ENCODE data around the gene PDE4D. TPM values are rescaled to one million over a fixed set of nuclear protein-coding genes. Genes with fewer than 3 reads are reported as not detected.

Gene PDE4D
- total RNA-seq, 1 experiment from 2014 or later, result 5.3 TPM

DNA sequence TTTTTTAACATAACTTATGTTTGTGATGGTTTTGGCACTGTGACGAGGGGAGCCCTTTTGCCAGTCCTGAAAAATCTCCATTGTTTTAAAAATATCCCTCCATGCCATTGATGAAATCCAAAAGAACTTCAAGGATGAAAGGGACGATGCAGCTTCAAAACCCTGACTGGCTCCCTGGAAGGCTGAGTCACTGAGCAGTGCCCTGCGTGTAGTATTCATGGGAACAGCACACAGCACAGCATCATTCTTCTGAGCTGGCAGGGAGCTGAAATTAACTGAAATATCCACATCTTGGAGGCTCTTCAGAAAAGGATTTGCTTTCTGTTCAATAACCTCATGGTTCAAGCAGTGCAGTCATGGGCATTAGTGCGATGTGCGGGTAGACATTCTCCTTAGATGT, 29.7 kb downstream of the PDE4D start:
- no peak for DNase-seq
- no peaks in the 10 kb centered on the region for H3K27me3 ChIP-seq (ENCODE audit: control insufficient read depth, insufficient read depth, low read length)
- no peak overlapping the region for H3K4me3 ChIP-seq (ENCODE audit: insufficient read depth, low read depth, low read length)
- no peaks in the 10 kb centered on the region for H3K36me3 ChIP-seq (replicated peaks; ENCODE audit: control insufficient read depth, insufficient read depth, low read length)

DNA sequence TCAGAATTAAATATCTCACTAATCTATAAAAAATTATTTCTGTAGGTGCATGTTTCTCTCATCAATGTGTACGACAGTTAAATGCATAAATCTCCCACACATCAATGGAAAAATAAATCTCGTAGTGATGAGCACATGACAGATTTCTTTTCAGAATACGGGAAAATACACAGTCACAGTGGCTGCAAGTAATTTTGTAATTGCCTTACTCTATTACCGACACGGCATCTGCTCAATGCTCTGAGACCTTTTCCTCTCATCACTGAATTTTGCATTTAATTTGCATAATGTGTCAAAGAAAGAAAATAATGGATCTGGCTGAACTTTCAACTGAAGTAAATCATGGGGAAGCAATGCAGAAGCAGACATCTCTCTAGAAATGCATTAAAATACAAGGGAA, 37.2 kb downstream of the PDE4D start:
- no peaks in the 10 kb centered on the region for H3K36me3 ChIP-seq (replicated peaks; ENCODE audit: control insufficient read depth, insufficient read depth, low read length)
- H3K27me3 ChIP-seq (ENCODE audit: control insufficient read depth, insufficient read depth, low read length), result no peaks in the 10 kb centered on the region
- DNase-seq, result no peak
- H3K4me3 ChIP-seq (ENCODE audit: insufficient read depth, low read depth, low read length), result no peak overlapping the region

DNA sequence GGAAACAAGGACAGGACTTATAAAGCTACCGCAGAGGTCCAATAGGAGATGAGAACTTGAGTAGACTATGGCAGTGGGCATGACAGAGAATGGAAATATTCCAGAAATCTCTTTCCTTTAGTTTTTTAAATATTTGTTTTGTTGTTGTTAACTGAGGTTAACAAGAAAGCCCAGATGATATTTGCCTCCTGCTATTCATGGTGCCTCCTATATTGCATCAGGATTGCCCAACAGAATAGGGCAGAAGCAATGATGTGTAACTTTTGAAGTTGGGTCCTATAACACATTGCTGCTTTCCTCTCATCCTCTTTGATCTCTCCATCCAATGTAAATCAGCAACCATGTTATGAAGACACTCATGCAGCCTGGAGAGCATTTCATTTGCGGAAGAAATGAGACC, 42.8 kb downstream of the PDE4D start:
- H3K27me3 ChIP-seq (ENCODE audit: control insufficient read depth, insufficient read depth, low read length), result no peaks in the 10 kb centered on the region
- H3K4me3 ChIP-seq (ENCODE audit: insufficient read depth, low read depth, low read length), result no peak overlapping the region
- no peaks in the 10 kb centered on the region for H3K36me3 ChIP-seq (replicated peaks; ENCODE audit: control insufficient read depth, insufficient read depth, low read length)
- no peak for DNase-seq

DNA sequence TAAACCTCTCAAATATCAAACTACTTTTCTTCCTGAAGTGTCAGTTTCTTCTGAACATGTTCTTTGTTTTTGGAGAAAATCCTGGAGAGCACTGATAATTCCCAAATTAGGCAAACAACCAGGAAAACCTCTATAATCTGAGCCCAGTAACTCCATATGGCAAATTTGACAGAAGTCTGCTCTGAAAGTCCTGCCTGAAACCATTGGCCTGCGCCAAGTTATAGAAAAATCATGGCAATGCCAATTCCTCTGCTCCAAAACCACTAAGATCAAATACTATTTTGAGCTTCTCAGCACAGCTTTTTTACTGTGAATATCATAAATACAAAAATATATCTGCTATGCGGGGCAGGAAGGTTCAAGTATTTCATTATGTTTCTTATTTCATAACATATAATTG, 45.9 kb downstream of the PDE4D start:
- Histone ChIP-seq H3K4me3 (ENCODE audit: insufficient read depth, low read depth, low read length) (no peak overlapping the region), H3K36me3 (replicated peaks; ENCODE audit: control insufficient read depth, insufficient read depth, low read length) (no peaks in the 10 kb centered on the region), H3K27me3 (ENCODE audit: control insufficient read depth, insufficient read depth, low read length) (no peaks in the 10 kb centered on the region)
- no peak for DNase-seq

DNA sequence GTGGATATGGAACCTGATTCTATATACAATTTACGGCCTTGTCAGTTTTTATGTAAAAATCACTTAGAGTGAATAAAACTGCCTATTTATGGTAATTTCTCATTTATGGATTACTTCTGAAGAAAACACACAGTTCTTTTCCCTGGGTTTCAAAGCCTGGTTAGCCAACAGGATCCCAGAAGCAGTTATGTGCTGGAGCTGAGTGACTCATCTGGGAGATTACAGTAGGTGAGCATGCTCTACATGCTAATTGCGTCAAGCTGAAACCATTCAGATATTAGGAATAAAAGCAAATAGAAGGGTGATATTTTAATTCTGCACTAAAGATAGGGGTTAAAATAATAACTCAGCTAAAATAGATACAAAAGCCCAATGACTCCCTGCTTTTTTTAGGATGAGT, 47.8 kb downstream of the PDE4D start:
- Histone ChIP-seq H3K36me3 (replicated peaks; ENCODE audit: control insufficient read depth, insufficient read depth, low read length) (no peaks in the 10 kb centered on the region), H3K4me3 (ENCODE audit: insufficient read depth, low read depth, low read length) (no peak overlapping the region), H3K27me3 (ENCODE audit: control insufficient read depth, insufficient read depth, low read length) (no peaks in the 10 kb centered on the region)
- no peak for DNase-seq

DNA sequence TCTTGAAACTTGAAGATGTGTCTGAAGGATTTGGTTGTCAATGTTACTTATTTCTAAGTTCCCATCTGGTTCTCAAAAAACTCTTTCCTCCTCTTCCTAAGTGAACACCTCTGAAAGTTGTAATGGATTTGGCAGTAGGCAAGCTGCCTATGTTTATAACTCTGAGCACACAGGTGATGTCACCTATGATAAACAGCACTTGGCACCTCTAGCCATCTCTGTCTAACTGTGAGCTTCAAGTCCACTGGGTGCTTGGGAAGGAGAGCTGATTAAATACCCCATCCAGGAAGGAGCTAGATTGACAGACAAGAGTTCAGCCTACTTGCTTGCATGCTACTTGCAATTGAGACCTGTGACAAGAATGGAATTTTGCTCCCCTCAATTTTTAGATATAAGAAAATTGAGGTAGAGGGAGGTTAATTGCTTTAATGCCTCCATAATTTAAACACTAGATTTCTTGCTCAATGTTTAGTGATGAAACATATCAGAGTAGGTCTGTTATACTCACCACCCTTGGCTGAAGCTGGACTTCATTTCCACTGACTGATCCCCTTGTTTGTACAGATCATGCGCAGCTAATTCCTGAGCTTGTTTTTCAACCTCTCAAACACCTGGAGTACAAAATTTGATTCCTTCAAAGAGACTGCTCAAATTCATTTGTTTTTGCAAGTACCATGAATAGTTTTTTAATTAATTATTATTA, 49.9 kb downstream of the PDE4D start:
- no peaks in the 10 kb centered on the region for H3K36me3 ChIP-seq (replicated peaks; ENCODE audit: control insufficient read depth, insufficient read depth, low read length)
- no peak for DNase-seq
- no peak overlapping the region for H3K4me3 ChIP-seq (ENCODE audit: insufficient read depth, low read depth, low read length)
- H3K27me3 ChIP-seq (ENCODE audit: control insufficient read depth, insufficient read depth, low read length), result no peaks in the 10 kb centered on the region

DNA sequence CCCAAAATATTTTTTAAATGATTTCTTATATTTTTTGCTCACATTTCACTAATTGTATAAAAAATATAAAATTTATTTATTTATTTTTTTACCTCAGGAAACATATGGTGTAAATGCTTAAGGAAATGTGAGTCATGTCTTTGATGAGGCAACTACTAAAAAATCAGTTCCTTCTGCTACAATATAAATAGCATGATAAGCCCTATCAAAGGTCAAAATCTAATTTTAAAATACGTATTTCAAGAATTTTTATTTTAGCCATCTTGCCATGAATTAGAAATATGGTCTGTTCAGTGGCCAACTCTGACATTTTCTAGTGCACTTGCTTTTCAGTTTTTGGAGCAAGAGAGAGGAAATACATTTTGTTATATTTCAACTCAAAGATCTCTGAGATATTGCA, 50.5 kb downstream of the PDE4D start:
- no peak for DNase-seq
- no peak overlapping the region for H3K4me3 ChIP-seq (ENCODE audit: insufficient read depth, low read depth, low read length)
- no peaks in the 10 kb centered on the region for H3K36me3 ChIP-seq (replicated peaks; ENCODE audit: control insufficient read depth, insufficient read depth, low read length)
- H3K27me3 ChIP-seq (ENCODE audit: control insufficient read depth, insufficient read depth, low read length), result no peaks in the 10 kb centered on the region

DNA sequence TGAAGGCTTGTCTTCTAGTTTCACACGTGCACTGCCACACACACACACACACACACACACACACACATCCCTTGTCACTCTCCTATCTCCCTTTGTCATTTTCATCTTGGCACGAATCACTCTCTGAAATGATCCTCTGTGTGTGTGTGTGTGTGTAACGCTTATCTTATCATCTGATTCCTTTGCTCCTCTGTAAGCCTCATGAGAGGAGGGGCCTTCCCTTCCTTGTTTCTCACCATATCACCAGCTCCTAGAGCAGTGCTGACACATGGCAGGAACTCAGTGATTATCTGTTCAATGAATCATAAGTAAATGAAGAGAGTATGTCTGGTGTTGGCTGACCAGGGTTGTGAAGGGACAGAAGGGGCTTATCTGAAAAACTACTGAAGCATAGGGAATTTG, 53.3 kb downstream of the PDE4D start:
- H3K4me3 ChIP-seq (ENCODE audit: insufficient read depth, low read depth, low read length), result no peak overlapping the region
- H3K36me3 ChIP-seq (replicated peaks; ENCODE audit: control insufficient read depth, insufficient read depth, low read length), result no peaks in the 10 kb centered on the region
- no peaks in the 10 kb centered on the region for H3K27me3 ChIP-seq (ENCODE audit: control insufficient read depth, insufficient read depth, low read length)
- no peak for DNase-seq

DNA sequence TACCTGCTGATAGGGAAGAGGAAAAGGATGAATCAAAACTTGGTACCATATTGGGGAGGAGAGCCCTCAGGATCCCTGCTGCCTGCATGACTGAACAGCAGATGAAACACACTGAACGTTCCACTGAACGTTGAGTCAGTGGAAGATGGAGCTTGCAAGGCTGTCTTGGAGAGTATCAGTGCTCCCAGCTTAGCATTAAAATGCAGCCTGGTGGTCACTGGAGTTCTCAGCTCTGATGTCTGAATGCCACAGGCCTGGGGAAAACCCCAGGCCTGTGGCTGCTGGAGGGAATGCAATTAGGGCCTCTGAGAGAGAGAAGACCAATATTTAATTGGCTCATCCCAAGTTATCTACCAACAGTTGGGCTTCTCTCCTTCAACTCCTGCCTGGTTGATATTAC, 54.5 kb downstream of the PDE4D start:
- Histone ChIP-seq H3K27me3 (ENCODE audit: control insufficient read depth, insufficient read depth, low read length) (no peaks in the 10 kb centered on the region), H3K36me3 (replicated peaks; ENCODE audit: control insufficient read depth, insufficient read depth, low read length) (no peaks in the 10 kb centered on the region), H3K4me3 (ENCODE audit: insufficient read depth, low read depth, low read length) (no peak overlapping the region)
- no peak for DNase-seq

DNA sequence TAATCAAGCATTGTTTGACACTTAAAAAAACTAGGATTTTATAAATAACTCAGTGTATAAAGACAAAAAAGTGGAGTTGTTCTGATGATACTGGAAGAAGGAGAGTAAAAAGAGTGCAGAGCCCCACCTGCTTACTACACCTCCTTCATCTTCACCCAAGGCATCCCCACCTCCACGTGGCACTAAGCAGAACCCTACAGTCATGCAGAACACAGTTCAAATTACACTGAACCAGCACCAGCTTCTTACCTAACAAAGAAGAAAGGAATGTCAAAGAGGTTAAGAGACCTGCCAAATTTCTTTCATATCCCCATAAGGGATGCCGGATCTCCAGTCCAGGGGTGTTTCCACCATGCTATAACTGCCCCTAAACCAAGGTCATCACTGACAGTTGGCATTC, 55.5 kb downstream of the PDE4D start:
- no peak for DNase-seq
- H3K4me3 ChIP-seq (ENCODE audit: insufficient read depth, low read depth, low read length), result no peak overlapping the region
- H3K36me3 ChIP-seq (replicated peaks; ENCODE audit: control insufficient read depth, insufficient read depth, low read length), result no peaks in the 10 kb centered on the region
- no peaks in the 10 kb centered on the region for H3K27me3 ChIP-seq (ENCODE audit: control insufficient read depth, insufficient read depth, low read length)

DNA sequence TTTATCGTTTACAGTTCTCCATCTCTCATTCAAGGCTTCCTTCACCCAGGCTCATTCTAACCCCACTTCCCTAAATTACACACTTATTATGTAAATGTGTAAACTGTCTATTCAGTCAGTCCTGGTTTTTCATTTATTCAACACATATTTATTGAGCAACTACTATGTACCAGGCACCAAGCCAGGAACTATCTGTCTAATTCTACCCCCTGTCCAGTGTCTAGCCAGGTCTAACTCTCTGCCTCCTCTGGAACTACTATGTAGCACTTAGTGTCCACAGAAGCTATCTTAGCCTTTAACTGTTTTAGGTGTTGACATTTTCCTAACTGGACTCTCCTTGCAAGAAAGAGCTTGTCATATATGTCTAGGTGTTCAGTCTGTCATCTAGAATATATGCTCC, 56.5 kb downstream of the PDE4D start:
- Histone ChIP-seq H3K4me3 (ENCODE audit: insufficient read depth, low read depth, low read length) (no peak overlapping the region), H3K36me3 (replicated peaks; ENCODE audit: control insufficient read depth, insufficient read depth, low read length) (no peaks in the 10 kb centered on the region), H3K27me3 (ENCODE audit: control insufficient read depth, insufficient read depth, low read length) (no peaks in the 10 kb centered on the region)
- no peak for DNase-seq

DNA sequence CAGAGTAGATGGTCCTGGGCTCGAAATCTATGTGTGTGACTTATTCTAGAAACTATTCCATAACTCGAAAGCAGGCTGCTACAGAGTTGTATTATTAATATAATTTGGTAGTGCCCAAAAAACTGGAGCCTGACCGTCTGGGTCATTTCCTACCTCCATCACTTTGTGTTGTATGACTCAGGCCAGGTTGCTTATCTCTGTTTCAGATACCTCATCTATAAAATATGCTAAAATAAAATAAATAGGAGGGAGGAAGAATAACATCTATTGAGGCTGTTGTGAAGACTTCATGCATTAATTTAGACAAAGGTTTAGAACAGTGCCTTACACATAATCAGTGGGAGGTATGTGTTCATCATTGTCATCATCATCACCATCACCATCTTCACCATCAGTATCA, 57.7 kb downstream of the PDE4D start:
- Histone ChIP-seq H3K36me3 (replicated peaks; ENCODE audit: control insufficient read depth, insufficient read depth, low read length) (no peaks in the 10 kb centered on the region), H3K4me3 (ENCODE audit: insufficient read depth, low read depth, low read length) (no peak overlapping the region), H3K27me3 (ENCODE audit: control insufficient read depth, insufficient read depth, low read length) (no peaks in the 10 kb centered on the region)
- DNase-seq, result no peak

DNA sequence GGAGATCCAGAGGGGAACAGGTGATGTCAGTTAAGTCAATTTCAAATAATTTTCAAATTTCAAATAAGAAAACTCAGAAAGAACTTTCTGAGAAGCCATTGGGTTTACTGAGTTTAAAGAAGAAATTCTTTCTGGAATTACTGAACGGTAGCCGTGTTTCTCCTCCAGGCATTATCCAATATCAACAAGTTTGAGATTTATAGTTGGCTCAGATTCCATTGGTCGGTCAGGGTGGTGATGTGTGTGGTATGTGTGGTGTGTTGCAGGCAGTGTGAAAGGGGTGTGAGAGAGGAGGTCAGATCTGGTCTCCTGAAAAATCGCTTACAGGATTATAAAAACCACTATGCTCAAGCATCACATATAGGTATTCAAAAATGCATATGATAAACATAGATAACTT, 60.1 kb downstream of the PDE4D start:
- DNase-seq, result no peak
- Histone ChIP-seq H3K36me3 (replicated peaks; ENCODE audit: control insufficient read depth, insufficient read depth, low read length) (no peaks in the 10 kb centered on the region), H3K4me3 (ENCODE audit: insufficient read depth, low read depth, low read length) (no peak overlapping the region), H3K27me3 (ENCODE audit: control insufficient read depth, insufficient read depth, low read length) (no peaks in the 10 kb centered on the region)

DNA sequence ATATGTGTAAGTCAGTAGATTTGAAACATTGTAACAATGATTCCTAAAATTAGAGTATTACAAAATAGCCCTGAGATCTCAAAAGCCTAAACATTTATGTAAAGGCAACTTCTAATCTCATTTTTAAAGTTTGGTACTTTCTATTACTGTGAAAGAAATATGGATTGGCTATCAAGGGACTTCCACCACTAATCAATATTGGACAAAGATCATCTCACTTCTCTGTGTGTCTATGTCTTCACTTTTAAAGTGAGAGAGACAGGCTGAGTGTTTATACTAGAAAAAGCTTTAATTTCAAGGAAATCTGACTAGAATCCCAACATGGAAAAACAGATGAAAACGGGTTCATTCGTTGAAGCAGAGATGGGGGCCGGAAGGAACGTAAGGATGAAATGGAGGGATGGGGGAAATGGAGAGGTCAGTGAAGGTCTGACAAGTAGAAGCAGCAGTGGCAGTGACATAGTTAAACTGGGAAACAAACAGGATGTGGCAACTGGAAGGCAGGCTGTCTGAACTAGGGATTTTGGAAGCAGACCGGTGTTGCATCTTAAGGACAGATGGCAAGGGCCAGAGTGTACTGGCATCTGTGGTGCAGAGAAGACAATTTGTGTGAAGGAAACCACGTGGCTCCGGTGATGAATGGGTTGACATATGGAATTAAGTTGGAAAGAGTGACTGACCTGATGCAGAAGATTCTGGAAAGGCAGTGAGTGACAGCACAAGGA, 60.8 kb downstream of the PDE4D start:
- no peaks in the 10 kb centered on the region for H3K27me3 ChIP-seq (ENCODE audit: control insufficient read depth, insufficient read depth, low read length)

DNA sequence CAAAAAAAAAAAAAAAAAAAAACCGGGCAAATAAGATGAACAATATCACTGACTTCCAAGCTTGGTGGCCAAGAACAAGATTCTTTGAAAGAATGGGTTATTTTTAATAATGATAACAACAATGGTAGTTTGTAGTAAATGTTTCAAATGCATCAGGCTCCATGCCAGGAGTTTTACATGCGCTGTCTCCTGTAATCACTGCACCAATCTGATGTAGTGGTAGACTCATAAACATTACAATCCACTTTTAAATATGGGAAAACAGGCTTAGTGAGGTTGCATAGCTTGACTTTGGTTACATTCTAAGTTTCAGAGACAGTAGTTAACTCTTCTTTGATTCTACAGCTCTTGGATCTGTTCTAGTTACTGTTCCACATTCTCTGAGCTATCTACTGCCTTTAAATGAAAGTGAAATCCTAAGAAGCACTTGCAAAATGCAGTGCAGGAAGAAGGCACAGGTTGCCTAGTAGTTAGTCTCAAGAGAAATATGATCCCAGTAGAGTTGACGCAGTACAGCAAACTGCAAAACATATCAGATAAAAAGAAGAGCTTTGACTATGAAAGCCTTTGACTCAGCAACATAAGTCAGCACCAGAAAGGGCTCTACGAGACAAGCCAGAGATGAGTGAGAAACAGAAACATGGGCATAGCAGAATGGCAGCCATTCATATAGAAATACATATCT, 62.1 kb downstream of the PDE4D start:
- no peaks in the 10 kb centered on the region for H3K36me3 ChIP-seq (replicated peaks; ENCODE audit: control insufficient read depth, insufficient read depth, low read length)
- no peaks in the 10 kb centered on the region for H3K27me3 ChIP-seq (ENCODE audit: control insufficient read depth, insufficient read depth, low read length)
- no peak overlapping the region for H3K4me3 ChIP-seq (ENCODE audit: insufficient read depth, low read depth, low read length)
- DNase-seq, result no peak

More for the DNA sequence above, 60.8 kb downstream of the PDE4D start:
- no peak for DNase-seq
- Histone ChIP-seq H3K36me3 (replicated peaks; ENCODE audit: control insufficient read depth, insufficient read depth, low read length) (no peaks in the 10 kb centered on the region), H3K4me3 (ENCODE audit: insufficient read depth, low read depth, low read length) (no peak overlapping the region)

Measured in H7 (cell line).